GM12892 (cell line): ENCODE measurements around the gene DNAH11.
A peak's percentile ranks its signal among the peaks of the same experiment; 100 is the strongest.

Source experiments
- POLR2A ChIP-seq: IDR thresholded peaks from 2 replicates; pipeline ENCODE4 v1.6.1; 2011; ENCODE audit warnings: low read depth, low read length, control low read depth
- TAF1 ChIP-seq: IDR thresholded peaks from 2 replicates; pipeline ENCODE4 v1.6.1; 2011; ENCODE audit warnings: low read depth, mild to moderate bottlenecking, control low read depth, low read length, borderline replicate concordance

DNA sequence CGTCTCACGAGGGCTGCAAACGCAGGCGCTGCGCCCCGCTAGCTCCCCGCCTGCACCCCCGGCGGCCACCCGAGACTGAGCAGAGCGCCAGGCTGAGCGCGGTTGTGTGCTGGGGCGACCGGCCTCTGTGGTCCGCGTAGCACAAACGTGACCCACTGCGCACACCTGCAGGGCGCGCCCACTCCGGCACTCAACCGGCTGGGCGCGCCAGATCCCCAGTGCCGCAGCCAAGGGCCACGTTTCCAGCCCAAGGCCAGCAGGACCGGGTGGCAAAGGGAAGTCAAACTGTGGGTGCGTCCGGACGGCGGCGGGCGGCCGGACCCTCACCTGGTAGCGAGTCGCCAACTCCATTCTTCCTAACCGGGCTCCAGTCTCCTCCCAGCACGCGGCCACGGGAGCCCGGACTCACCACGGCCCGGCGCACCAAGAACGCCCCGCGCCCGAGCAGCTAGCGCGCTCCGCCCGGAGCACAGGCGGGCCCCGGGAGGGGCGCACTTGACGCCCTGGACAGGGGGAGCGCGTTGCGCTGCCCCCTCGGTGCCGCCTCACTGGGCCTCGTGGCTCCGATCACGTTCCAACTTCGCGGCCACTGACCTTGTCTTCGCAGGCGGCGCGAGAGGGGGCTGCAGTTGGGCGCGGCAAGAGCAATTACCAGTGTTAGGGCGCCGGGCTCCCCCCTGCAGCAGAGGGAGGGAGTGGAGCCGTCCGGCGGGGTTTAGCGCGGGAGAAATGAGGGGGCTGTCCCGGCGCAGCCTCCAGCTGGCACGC is 402.8 kb downstream of the DNAH11 start, which contains the start of gene CDCA7L:
- TF ChIP-seq POLR2A (peak; percentile 88), TAF1 (peak; percentile 52; the same call in 1 of the 2 replicates)
